Measurements from ENCODE around the gene GNL3L.

DNA sequence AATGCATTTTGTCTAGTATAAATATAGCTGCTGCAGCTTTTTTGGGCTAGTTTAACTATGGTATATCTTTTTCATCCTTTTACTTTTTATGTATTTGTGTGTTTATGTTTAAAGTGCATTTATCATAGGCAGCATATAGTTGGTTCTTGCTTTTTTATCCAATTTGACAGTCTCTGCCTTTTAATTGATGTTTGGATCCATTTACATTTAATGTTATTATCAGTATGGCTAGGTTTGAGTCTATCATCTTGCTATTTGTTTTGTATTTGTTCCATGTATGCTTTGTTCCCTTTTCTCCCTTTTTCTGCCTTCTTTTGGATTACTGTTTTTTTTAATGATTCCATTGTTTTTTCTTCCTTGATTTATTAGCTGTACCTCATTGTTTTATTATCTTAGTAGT is 40.3 kb downstream of the GNL3L start:
- TF ChIP-seq, protein P1, sequence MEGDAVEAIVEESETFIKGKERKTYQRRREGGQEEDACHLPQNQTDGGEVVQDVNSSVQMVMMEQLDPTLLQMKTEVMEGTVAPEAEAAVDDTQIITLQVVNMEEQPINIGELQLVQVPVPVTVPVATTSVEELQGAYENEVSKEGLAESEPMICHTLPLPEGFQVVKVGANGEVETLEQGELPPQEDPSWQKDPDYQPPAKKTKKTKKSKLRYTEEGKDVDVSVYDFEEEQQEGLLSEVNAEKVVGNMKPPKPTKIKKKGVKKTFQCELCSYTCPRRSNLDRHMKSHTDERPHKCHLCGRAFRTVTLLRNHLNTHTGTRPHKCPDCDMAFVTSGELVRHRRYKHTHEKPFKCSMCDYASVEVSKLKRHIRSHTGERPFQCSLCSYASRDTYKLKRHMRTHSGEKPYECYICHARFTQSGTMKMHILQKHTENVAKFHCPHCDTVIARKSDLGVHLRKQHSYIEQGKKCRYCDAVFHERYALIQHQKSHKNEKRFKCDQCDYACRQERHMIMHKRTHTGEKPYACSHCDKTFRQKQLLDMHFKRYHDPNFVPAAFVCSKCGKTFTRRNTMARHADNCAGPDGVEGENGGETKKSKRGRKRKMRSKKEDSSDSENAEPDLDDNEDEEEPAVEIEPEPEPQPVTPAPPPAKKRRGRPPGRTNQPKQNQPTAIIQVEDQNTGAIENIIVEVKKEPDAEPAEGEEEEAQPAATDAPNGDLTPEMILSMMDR (IDR thresholded peaks at IDR 0.05; ENCODE audit: low read depth, low read length) = no peak
- TF ChIP-seq POLR2A (IDR thresholded peaks at IDR 0.05; ENCODE audit: extremely low read depth, insufficient read length) = no peak
- TF ChIP-seq, protein P2, sequence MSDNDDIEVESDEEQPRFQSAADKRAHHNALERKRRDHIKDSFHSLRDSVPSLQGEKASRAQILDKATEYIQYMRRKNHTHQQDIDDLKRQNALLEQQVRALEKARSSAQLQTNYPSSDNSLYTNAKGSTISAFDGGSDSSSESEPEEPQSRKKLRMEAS (IDR thresholded peaks at IDR 0.05; ENCODE audit: low read depth, low read length) = no peak
